K562 (cell line): Measurements from ENCODE around the gene CARD10. TPM values are rescaled to one million over a fixed set of nuclear protein-coding genes. Genes with fewer than 3 reads are reported as not detected.
"Not testable (repeated sequence)": the region's sequence is repeated elsewhere in the genome, so short reads cannot be mapped to it uniquely, and the experiment has no call there.

Source experiments
- ATAC-seq: fragments of 200-7000 bp; cut with Tn5 transposase; 3 replicates; pipeline ENCODE4 v1.9.1; 2020; ENCODE audit warnings: moderate library complexity
- BruUV-seq: library from RNA; stranded (reverse); fragments of 400-500 nt; replicated peaks from 2 replicates; lab custom pipeline; 2021; lab: Mats Ljungman, UMichigan
- CTCF ChIA-PET: fragments of 300-600 bp; formaldehyde crosslinking; extraction: SDS; loops from one replicate; lab custom pipeline; 2021; ENCODE audit warnings: low intra/inter-chr PET ratio; lab: Yijun Ruan, JAX
- POLR2A ChIA-PET: fragments of 300-600, 350-650 bp; sonication (Branson Sonifier 250); formaldehyde crosslinking; extraction: SDS; loops from one replicate; lab custom pipeline; 2021; ENCODE audit warnings: antibody characterized with exemption, inconsistent platforms; lab: Yijun Ruan, JAX
- DNase-seq, 4 experiments: peaks; one replicate each; pipeline versions ENCODE4 v3.0.0 to v3.0.0-alpha.2; 2011 to 2018; ENCODE audit warnings: low spot score in 3 of 4, mixed read lengths in 3 of 4; ENCODE audit errors: extremely low read depth in 1 of 4
- FAIRE-seq: peaks from 2 replicates; lab custom pipeline; 2011; peaks lifted over from hg19 to GRCh38; lab: Jason Lieb, UNC
- H2AFZ ChIP-seq: 2 replicates; pipeline ENCODE4 v1.6.0; 2011; ENCODE audit warnings: low read depth, low read length, control low read depth, inconsistent platforms
- H3K27ac ChIP-seq: fragments of 200-600 bp; 3 replicates; pipeline ENCODE4 v1.8.0; 2011; ENCODE audit warnings: low read depth, mild to moderate bottlenecking, control low read depth, inconsistent platforms, low read length, moderate library complexity, mixed read lengths; ENCODE audit errors: extremely low read depth
- H3K27me3 ChIP-seq, 2 experiments: fragments of 300-600 bp in 1 of 2; 2 replicates in 1 of 2; 3 replicates in 1 of 2; pipeline versions ENCODE4 v1.6.0 to v1.8.0; 2011; ENCODE audit warnings: inconsistent platforms in 2 of 2, low read length in 2 of 2, mild to moderate bottlenecking in 1 of 2, mixed read lengths in 1 of 2, moderate library complexity in 1 of 2; ENCODE audit not compliant: control insufficient read depth in 2 of 2, insufficient read depth in 2 of 2
- H3K36me3 ChIP-seq: fragments of 300-600 bp; 3 replicates; pipeline ENCODE4 v1.8.0; 2011; ENCODE audit warnings: mild to moderate bottlenecking, low read length, inconsistent platforms; ENCODE audit not compliant: control insufficient read depth, insufficient read depth
- H3K4me1 ChIP-seq, 2 experiments: fragments of 200-600 bp in 1 of 2; replicated peaks in 1 of 2; 2 replicates in 1 of 2; 3 replicates in 1 of 2; pipeline versions ENCODE4 v1.5.1 to v1.8.0; 2011; ENCODE audit warnings: inconsistent platforms in 2 of 2, low read length in 2 of 2, mild to moderate bottlenecking in 1 of 2, mixed read lengths in 1 of 2, moderate library complexity in 1 of 2; ENCODE audit not compliant: control insufficient read depth in 2 of 2, insufficient read depth in 2 of 2
- H3K4me2 ChIP-seq: 2 replicates; pipeline ENCODE4 v1.6.1; 2011; ENCODE audit warnings: low read length, control low read depth, inconsistent platforms, mixed read lengths; ENCODE audit not compliant: insufficient read depth
- H3K4me3 ChIP-seq: fragments of 200-600 bp; sonication (generic), shearing (Covaris generic); 2 replicates; pipeline ENCODE4 v1.5.1; 2016; ENCODE audit warnings: control low read depth, inconsistent platforms
- H3K79me2 ChIP-seq: fragments of 200-600 bp; 3 replicates; pipeline ENCODE4 v1.8.0; 2011; ENCODE audit warnings: low read length, inconsistent platforms; ENCODE audit not compliant: control insufficient read depth, insufficient read depth
- H3K9ac ChIP-seq, 2 experiments: 2 replicates each; pipeline versions ENCODE4 v1.6.0 to v1.6.1; 2011; ENCODE audit warnings: low read depth in 2 of 2, low read length in 2 of 2, control low read depth in 1 of 2, inconsistent platforms in 1 of 2, mild to moderate bottlenecking in 1 of 2, mixed read lengths in 1 of 2; ENCODE audit not compliant: insufficient read depth in 1 of 2
- H3K9me1 ChIP-seq: one replicate; pipeline ENCODE4 v1.6.0; 2011; ENCODE audit warnings: inconsistent platforms, mild to moderate bottlenecking, low read length, moderate library complexity; ENCODE audit not compliant: control insufficient read depth, insufficient read depth
- H3K9me3 ChIP-seq: replicated peaks from 2 replicates; pipeline ENCODE4 v1.5.1; 2011; ENCODE audit warnings: low read depth, low read length, inconsistent platforms; ENCODE audit not compliant: control insufficient read depth, insufficient read depth
- H4K20me1 ChIP-seq: replicated peaks from 2 replicates; pipeline ENCODE4 v1.6.1; 2011; ENCODE audit warnings: low read length, inconsistent platforms, mixed read lengths; ENCODE audit not compliant: control insufficient read depth, insufficient read depth
- BRCA1 ChIP-seq, 2 experiments: fragments of 450-650 bp in 1 of 2; sonication (generic) in 1 of 2; formaldehyde crosslinking in 1 of 2; IDR thresholded peaks; 2 replicates each; pipeline versions ENCODE4 v1.5.0 to v1.6.1; 2017 to 2020; ENCODE audit warnings: mild to moderate bottlenecking in 1 of 2, missing genetic modification reagents in 1 of 2
- JUND ChIP-seq, 2 experiments: IDR thresholded peaks; 2 replicates in 1 of 2; 3 replicates in 1 of 2; pipeline ENCODE4 v1.6.1; 2011; ENCODE audit warnings: borderline replicate concordance in 2 of 2, low read depth in 2 of 2, low read length in 2 of 2, improper control_type of control experiment in 1 of 2, missing biosample characterization in 1 of 2, missing genetic modification characterization in 1 of 2, missing genetic modification reagents in 1 of 2
- L3MBTL2 ChIP-seq: fragments of 450-650 bp; IDR thresholded peaks from 2 replicates; pipeline ENCODE4 v1.6.1; 2016; ENCODE audit warnings: mild to moderate bottlenecking, moderate library complexity
- SRSF9 ChIP-seq: fragments of 200-400 bp; formaldehyde crosslinking; IDR thresholded peaks from 2 replicates; pipeline ENCODE4 v1.6.1; 2017; ENCODE audit warnings: low read depth, low read length, borderline replicate concordance
- ZFP36 ChIP-seq: fragments of 150-350 bp; IDR thresholded peaks from 2 replicates; pipeline ENCODE4 v1.6.1; 2018; ENCODE audit warnings: low read length, low read depth; ENCODE audit not compliant: partially characterized antibody
- WGBS: fragments of 100-300 bp; shearing (Covaris generic); methylation state at CpG from one replicate; pipeline ENCODE4 v1.1.6; 2016; ENCODE audit warnings: low coverage, mixed read lengths; ENCODE audit not compliant: insufficient coverage; ENCODE audit errors: missing lambda C conversion rate; 5-methylcytosine and 5-hydroxymethylcytosine counted together
- in situ Hi-C: fragments of 300-500 bp; cut with MboI; formaldehyde crosslinking; loops from 4 replicates; pipeline ENCODE4 v1.15.0; 2018; ENCODE audit warnings: inconsistent platforms, mixed read lengths
- intact Hi-C: fragments of 100-400 bp; cut with micrococcal nuclease; formaldehyde crosslinking; loops from 2 replicates; pipeline ENCODE4 v1.14.2; 2022
- polyA plus RNA-seq, 8 experiments: library from polyadenylated mRNA; depleted of rRNA in 4 of 8; stranded (reverse) in 5 of 8; unstranded in 3 of 8; fragments of >200 nt; fragmentation: Nextera tagmentation in 2 of 8; fragmentation: Illumina TruSeq in 1 of 8; extraction: Ambion mirVana in 2 of 8; extraction: Trizol in 1 of 8; gene quantifications; 2 replicates each; pipeline versions ENCODE4 v1.2.1 to v1.2.3, GENCODE V29; 2011 to 2014; ENCODE audit warnings: inconsistent platforms in 1 of 8, missing spikeins in 1 of 8
- total RNA-seq, 7 experiments: library from RNA; depleted of rRNA in 6 of 7; stranded (reverse); fragments of >200 nt in 6 of 7; fragmentation: Illumina TruSeq in 2 of 7; extraction: Trizol in 2 of 7; gene quantifications; 2 replicates each; pipeline versions ENCODE4 v1.2.1 to v1.2.3, GENCODE V29; 2011 to 2021; ENCODE audit warnings: low replicate concordance in 1 of 7

The CARD10 gene
- total and polyA plus RNA-seq, 9 of the 15 experiments (the other 6 are each of a cell fraction or from before 2014, with no cell fraction given), result 0.13 to 5.8 (median 1.6) TPM

GRCh38 chr22:37533995-37534394 lies 14.8 kb upstream of the CARD10 start (continued):
- TF ChIP-seq SRSF9, result no peak

GRCh38 chr22:37529652-37530345 lies 10.6 kb upstream of the CARD10 start:
- FAIRE-seq, result no peak
- no peak for DNase-seq

GRCh38 chr22:37527952-37528351 lies 8.7 kb upstream of the CARD10 start:
- H3K27ac ChIP-seq, result not testable (repeated sequence)

More at GRCh38 chr22:37529652-37530345, 10.6 kb upstream of the CARD10 start:
- in situ Hi-C loops (loop anchor here (5.0 kb wide), 1 partner anchor 73 kb away; no protein-coding TSS in a partner anchor), intact Hi-C loops (no loop called here)
- no peaks in the 10 kb centered on the region for H3K79me2 ChIP-seq
- H3K27me3 ChIP-seq, result no peaks in the 10 kb centered on the region
- H3K4me1 ChIP-seq, result peaks cover 5 to 9% of the 10 kb centered on the region in 2 experiments; a peak in 4 of 5 replicates
- no peak overlapping the region for H3K4me3 ChIP-seq
- no peaks in the 10 kb centered on the region for H3K36me3 ChIP-seq
- no peaks in the 10 kb centered on the region for H4K20me1 ChIP-seq
- H3K9me1 ChIP-seq, result no peaks in the 10 kb centered on the region
- ChIA-PET CTCF (no interaction called here), POLR2A (interaction anchor here (0.8 kb wide), 1 partner anchor 280 kb away, joined by 3 read pairs; no protein-coding TSS in a partner anchor)
- ATAC-seq, result no peak
- 11% methylated on average over 2 of the region's 2 CpGs for WGBS
- no peak overlapping the region for H3K4me2 ChIP-seq
- BruUV-seq, result no TSS peak
- no peak overlapping the region for H2AFZ ChIP-seq
- H3K27ac ChIP-seq, result no peak overlapping the region
- no peak overlapping the region for H3K9ac ChIP-seq
- H3K9me3 ChIP-seq, result no peaks in the 10 kb centered on the region
- TF ChIP-seq ZFP36 (peak; percentile 49), BRCA1 (IDR thresholded peaks at IDR 0.05) (no peak), BRCA1 (CRISPR knock-in tag; IDR thresholded peaks at IDR 0.05) (no peak), JUND (IDR thresholded peaks at IDR 0.05; ENCODE audit: borderline replicate concordance, low read depth, low read length) (no peak), JUND (tag; IDR thresholded peaks at IDR 0.05; ENCODE audit: borderline replicate concordance, low read depth, low read length) (no peak), L3MBTL2 (no peak)
- TF ChIP-seq, all 486 proteins: peak for 1

More at GRCh38 chr22:37527952-37528351, 8.7 kb upstream of the CARD10 start:
- CTCF ChIA-PET, H3K4me2 ChIP-seq, DNase-seq, FAIRE-seq, H3K9me3 ChIP-seq, H3K4me1 ChIP-seq, in situ Hi-C loops, H3K9ac ChIP-seq, H3K36me3 ChIP-seq, H3K9me1 ChIP-seq, H4K20me1 ChIP-seq, ATAC-seq, H3K4me3 ChIP-seq, H3K79me2 ChIP-seq, BruUV-seq, POLR2A ChIA-PET, intact Hi-C loops, H3K27me3 ChIP-seq, H2AFZ ChIP-seq: not testable (repeated sequence)
- WGBS, result 58% methylated on average over 8 of the region's 9 CpGs
